ENCODE results near the gene CD276.
"Not testable (repeated sequence)": the region's sequence is repeated elsewhere in the genome, so short reads cannot be mapped to it uniquely, and the experiment has no call there.

Gene CD276

GRCh38 chr15:73684581-73685455 lies 635 bp downstream of the CD276 start:
- DNase-seq (ENCODE audit: low read depth) = no peak

- no peak for DNase-seq (ENCODE audit: low read depth)
Measured at GRCh38 chr15:73685981-73686380, 1.8 kb downstream of the CD276 start.

- no peak for DNase-seq (ENCODE audit: low read depth)
Measured at GRCh38 chr15:73686781-73687256, 2.6 kb downstream of the CD276 start.

GRCh38 chr15:73687351-73687750 lies 3.2 kb downstream of the CD276 start:
- DNase-seq (ENCODE audit: low read depth) = no peak

- DNase-seq (ENCODE audit: low read depth) = no peak
Measured at GRCh38 chr15:73688455-73688854, 4.3 kb downstream of the CD276 start.

GRCh38 chr15:73691396-73691795 lies 7.2 kb downstream of the CD276 start:
- no peak for DNase-seq (ENCODE audit: low read depth)

- DNase-seq (ENCODE audit: low read depth) = no peak
Measured at GRCh38 chr15:73694419-73694818, 10.2 kb downstream of the CD276 start.

GRCh38 chr15:73695773-73696640 lies 11.8 kb downstream of the CD276 start:
- no peak for DNase-seq (ENCODE audit: low read depth)

GRCh38 chr15:73696641-73697001 lies 12.4 kb downstream of the CD276 start:
- no peak for DNase-seq (ENCODE audit: low read depth)

- DNase-seq (ENCODE audit: low read depth) = peak; percentile 54
Measured at GRCh38 chr15:73697033-73697467, 12.9 kb downstream of the CD276 start.

GRCh38 chr15:73699249-73700040 lies 15.3 kb downstream of the CD276 start:
- no peak for DNase-seq (ENCODE audit: low read depth)

GRCh38 chr15:73700041-73700842 lies 16.1 kb downstream of the CD276 start:
- DNase-seq (ENCODE audit: low read depth) = peak; percentile 68

GRCh38 chr15:73702311-73703239 lies 18.4 kb downstream of the CD276 start:
- not testable (repeated sequence) for DNase-seq (ENCODE audit: low read depth)

GRCh38 chr15:73703601-73704000 lies 19.4 kb downstream of the CD276 start:
- not testable (repeated sequence) for DNase-seq (ENCODE audit: low read depth)

- not testable (repeated sequence) for DNase-seq (ENCODE audit: low read depth)
Measured at GRCh38 chr15:73704142-73704868, 20.1 kb downstream of the CD276 start.

- DNase-seq (ENCODE audit: low read depth) = peak; percentile 39
Measured at GRCh38 chr15:73704869-73705645, 20.9 kb downstream of the CD276 start.

GRCh38 chr15:73708691-73709090 lies 24.5 kb downstream of the CD276 start:
- no peak for DNase-seq (ENCODE audit: low read depth)

GRCh38 chr15:73709241-73709640 lies 25.1 kb downstream of the CD276 start:
- no peak for DNase-seq (ENCODE audit: low read depth)

Measured in stimulated activated CD4-positive, alpha-beta T cell treated with anti-CD3 and anti-CD28 coated beads, Interleukin-2, amount 100 ng/mL, for 4 hours (primary cell).